H4 (cell line): Measurements from ENCODE around the gene FJX1. TPM values are rescaled to one million over a fixed set of nuclear protein-coding genes. Genes with fewer than 3 reads are reported as not detected.

Source experiments
- DNase-seq: peaks from one replicate; pipeline ENCODE4 v3.0.0-alpha.2; 2015; ENCODE audit warnings: low spot score
- total RNA-seq: library from RNA; depleted of rRNA; stranded (reverse); fragments of >200 nt; shearing (Covaris generic); gene quantifications from 2 replicates; pipeline ENCODE4 v1.2.3, GENCODE V29; 2014; rRNA removed

Gene FJX1, protein sequence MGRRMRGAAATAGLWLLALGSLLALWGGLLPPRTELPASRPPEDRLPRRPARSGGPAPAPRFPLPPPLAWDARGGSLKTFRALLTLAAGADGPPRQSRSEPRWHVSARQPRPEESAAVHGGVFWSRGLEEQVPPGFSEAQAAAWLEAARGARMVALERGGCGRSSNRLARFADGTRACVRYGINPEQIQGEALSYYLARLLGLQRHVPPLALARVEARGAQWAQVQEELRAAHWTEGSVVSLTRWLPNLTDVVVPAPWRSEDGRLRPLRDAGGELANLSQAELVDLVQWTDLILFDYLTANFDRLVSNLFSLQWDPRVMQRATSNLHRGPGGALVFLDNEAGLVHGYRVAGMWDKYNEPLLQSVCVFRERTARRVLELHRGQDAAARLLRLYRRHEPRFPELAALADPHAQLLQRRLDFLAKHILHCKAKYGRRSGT
- total RNA-seq: 11.3 and 14.5 TPM in 2 replicates

GRCh38 chr11:35617687-35618496, at the start of gene FJX1:
FJX1 (plus strand) TSS chr11:35618460; CDS start chr11:35618637, 177 bp downstream.
- peak; percentile 87 for DNase-seq

GRCh38 chr11:35571696-35572095, 46.6 kb upstream of the FJX1 start:
- no peak for DNase-seq

GRCh38 chr11:35579557-35580396, 38.5 kb upstream of the FJX1 start:
- DNase-seq: peak; percentile 93

DNA sequence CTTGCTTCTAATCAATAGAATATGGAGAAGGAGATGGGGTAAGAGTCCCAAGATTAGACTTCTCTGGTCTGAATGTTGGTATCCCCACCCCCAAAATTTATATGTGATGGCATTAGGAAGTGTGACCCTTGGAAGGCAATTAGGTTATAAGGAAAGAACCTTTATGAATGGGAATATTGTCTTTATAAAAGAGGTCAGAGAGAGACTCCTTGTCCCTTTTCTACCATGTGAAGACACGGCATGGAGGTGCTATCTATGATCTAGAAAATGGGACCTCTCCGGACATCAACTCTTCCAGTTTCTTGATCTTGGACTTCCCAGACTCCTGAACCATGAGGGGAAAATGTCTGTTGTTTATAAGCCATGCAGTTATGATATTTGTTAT, 37.9 kb upstream of the FJX1 start:
- no peak for DNase-seq

GRCh38 chr11:35582033-35582432, 36.2 kb upstream of the FJX1 start:
- DNase-seq: no peak

GRCh38 chr11:35583126-35583525, 35.1 kb upstream of the FJX1 start:
- no peak for DNase-seq

DNA sequence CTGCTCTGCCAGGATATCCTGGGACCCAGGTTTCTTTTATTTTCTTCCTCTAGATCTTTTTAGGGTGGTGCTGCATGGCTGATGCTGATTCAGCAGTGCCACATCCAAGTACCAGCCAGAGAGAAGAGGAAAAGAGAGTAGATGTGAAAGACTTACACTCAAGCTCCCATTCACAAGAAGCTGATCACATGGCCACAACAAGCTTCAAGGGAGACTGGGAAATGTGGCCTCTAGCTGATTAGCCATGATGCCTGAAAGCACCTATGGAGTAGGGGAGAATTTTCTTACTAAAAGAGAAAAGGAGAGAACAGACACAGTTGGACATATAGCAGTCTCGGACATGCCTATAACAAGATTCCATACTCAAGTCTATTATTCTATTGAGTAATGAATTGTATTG, 34.4 kb upstream of the FJX1 start:
- DNase-seq: no peak

- peak; percentile 50 for DNase-seq
These were observed 33.9 kb upstream of the FJX1 start for GRCh38 chr11:35584321-35584720.

DNA sequence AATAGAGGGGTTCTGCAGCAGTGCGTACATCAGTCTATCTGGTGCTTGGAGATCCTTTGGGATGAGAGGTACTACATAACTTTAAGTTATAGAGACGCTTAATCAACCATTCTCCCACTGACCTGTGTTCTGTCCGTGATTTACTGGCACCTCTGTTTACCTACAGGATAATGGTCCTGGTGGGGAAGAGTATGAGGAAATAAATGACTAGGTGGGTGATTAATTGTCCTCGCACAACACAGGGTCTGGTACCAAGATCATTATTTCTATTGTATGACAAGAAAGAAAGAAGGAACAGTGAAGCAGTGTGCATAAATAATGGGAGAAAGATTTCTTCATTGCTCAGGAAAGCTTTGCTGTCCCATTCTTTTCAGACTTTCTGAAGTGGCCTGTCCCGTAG, 32.8 kb upstream of the FJX1 start:
- no peak for DNase-seq

GRCh38 chr11:35586222-35586621, 32.0 kb upstream of the FJX1 start:
- DNase-seq: no peak

DNA sequence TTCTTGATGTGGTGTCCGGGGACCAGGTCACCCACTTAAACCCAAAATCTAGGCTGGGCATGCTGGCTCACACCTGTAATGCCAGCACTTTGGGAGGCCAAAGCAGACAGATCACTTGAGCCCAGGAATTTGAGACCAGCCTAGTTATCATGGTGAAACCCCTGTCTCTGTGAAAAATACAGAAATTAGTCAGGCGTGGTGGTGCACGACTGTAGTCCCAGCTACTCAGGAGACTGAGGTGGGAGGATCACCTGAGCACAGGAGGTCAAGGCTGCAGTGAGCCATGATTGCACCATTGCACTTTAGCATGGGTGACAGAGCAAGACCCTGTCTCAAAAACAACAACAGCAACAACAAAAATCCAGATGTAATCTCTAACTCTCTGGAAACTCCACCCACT, 30.3 kb upstream of the FJX1 start:
- no peak for DNase-seq

DNA sequence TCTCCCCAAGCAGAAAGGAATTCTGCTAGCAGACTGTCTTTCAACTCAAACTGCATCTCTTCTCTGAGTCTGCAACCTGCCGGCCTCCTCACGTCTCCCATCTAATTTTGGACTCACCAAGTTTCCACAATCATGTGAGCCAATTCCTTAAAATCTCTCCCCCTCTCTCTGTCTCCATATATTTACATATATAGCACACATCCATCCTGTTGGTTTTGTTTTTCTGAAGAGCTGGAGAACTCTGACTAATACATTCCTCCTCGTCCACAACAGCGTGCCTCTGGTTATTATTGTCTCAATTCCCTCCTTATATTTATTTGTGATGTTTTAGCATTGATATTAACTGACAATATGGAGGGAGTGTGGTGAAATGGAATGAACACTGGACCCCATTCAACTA, 29.6 kb upstream of the FJX1 start:
- no peak for DNase-seq

GRCh38 chr11:35589281-35589680, 29.0 kb upstream of the FJX1 start:
- DNase-seq: no peak

DNA sequence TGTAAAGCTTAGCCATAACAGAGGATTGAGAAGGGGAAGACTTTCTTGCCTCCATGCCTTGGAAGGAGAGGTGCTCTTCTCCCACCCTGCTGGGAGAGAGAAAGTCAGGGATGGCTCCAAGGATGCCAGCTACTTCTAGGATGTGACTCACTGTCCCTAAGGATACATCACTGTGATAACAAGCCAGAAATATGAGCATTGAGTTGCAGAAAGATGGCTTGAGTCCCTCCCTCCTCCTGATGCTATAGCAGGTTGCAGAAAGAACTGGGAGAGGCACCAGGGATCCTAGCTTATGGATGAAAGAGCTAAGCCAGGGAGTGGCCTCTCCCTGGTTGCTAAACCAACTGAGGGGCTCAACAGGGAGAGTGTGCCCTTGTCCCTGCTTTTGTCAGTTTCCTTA, 27.8 kb upstream of the FJX1 start:
- DNase-seq: no peak

- peak; percentile 97 for DNase-seq
These were observed 25.1 kb upstream of the FJX1 start for GRCh38 chr11:35593143-35593542.

GRCh38 chr11:35594680-35595079, 23.6 kb upstream of the FJX1 start:
- no peak for DNase-seq

DNA sequence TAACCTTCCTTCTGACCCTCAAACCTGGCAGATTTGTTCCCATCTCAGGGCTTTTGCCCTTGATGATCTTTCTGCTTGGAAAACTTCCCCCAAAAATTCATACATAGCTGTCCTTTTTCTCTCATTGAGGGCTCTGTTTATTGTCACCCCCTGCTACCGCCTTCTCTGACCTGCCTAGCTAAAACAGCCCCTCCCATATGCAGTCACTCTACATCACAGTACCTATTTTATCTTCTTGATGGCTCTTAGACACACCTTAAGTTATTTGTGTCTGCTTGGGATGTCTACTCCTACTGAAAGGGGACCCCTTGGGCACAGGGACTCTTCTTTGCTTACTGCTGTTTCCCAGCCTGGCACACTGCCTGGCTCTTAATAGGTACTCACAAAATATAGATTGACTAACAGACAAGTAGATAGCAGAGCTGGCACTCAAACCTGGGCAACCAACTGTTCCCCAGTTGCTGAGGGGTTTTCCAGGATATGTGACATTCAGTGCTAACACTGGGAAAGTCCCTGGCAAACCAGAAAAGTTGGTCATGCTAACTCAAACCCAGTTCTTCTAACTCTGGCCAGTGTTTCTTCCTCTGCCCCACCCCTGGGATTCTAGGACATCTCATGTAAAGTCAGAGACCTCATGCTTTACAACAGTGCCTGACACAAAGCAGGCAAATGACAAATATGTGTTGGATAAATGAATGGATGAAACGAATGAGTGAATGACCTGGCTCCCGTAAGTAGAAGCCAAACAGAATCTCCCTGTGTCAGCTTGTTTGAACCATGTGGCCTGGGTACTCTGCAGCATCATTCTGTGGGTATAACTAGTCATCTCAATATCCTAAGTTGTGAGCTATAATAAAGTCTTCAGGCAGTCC, 19.8 kb upstream of the FJX1 start:
- no peak for DNase-seq

DNA sequence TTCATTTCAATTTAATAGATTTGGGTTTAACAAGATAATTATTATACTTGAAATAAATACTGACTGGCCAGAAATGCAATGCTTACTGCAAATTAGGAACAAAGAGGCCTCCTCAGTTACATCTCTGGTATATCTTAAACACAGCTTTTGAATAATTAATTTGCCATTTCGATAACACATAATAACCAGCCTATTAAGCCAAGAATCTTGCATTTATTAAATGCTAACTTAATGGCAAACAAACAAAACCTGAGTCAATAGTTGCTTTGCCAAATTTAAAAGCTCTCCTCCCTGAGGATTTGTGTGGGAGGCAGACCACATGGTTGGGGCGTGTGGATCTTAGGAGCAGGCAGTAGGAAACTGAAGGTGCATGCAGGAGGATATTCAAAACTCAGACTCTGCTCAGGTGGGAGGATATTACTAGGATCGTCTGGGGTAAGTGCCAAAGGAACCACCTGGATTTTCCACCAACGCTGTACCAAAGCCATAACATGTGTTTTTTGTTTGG, 17.9 kb upstream of the FJX1 start:
- no peak for DNase-seq

- DNase-seq: no peak
These were observed 16.0 kb upstream of the FJX1 start for GRCh38 chr11:35602160-35602793.

DNA sequence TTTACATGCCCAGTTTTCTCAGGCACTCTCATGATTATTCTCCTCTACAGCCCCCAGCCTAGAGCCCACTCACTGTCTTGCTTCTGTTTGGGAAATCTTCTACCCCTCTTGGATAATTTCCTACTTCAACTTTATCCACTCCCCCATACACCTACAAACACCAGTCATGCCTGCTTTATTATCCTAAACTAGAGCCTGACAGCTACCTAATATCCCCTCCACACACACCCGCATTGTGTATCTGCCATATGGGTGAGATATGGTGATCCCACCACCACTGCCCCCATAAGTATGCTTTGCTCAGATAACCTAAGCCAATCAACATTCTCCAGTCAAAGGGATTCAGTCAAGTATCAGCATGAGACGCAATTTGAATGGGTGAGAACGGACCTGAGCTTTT, 15.3 kb upstream of the FJX1 start:
- no peak for DNase-seq
